HG03378 (cell line): Measurements from ENCODE around the gene TIMM10.
A peak's percentile ranks its signal among the peaks of the same experiment; 100 is the strongest.
"Not testable (repeated sequence)": the region's sequence is repeated elsewhere in the genome, so short reads cannot be mapped to it uniquely, and the experiment has no call there.

Experiments used
- ATAC-seq: cut with Tn5 transposase; IDR thresholded peaks from one replicate; pipeline ENCODE4 v1.9.1; 2021; ENCODE audit warnings: mild to moderate bottlenecking, moderate library complexity; ENCODE audit not compliant: unreplicated experiment

The TIMM10 gene

GRCh38 chr11:57543593-57543992 is 13.0 kb upstream of the TIMM10 start:
- no peak for ATAC-seq

- no peak for ATAC-seq
Observed at GRCh38 chr11:57542582-57542981, 12.0 kb upstream of the TIMM10 start.

GRCh38 chr11:57541169-57541568 is 10.6 kb upstream of the TIMM10 start:
- ATAC-seq: no peak

- ATAC-seq: no peak
Observed at GRCh38 chr11:57539342-57539741, 8.8 kb upstream of the TIMM10 start.

- no peak for ATAC-seq
Observed at GRCh38 chr11:57536947-57537619, 6.5 kb upstream of the TIMM10 start, which contains the start of gene SMTNL1. Gene SMTNL1 (plus strand): TSS chr11:57537595. CDS start chr11:57542643, 5,048 bp downstream.

- not testable (repeated sequence) for ATAC-seq
Observed at GRCh38 chr11:57534449-57534848, 3.9 kb upstream of the TIMM10 start.

GRCh38 chr11:57530215-57530595 is 349 bp downstream of the TIMM10 start:
- no peak for ATAC-seq

- no peak for ATAC-seq
Observed at GRCh38 chr11:57529012-57529411, 1.5 kb downstream of the TIMM10 start.

GRCh38 chr11:57527056-57527631 is 3.4 kb downstream of the TIMM10 start:
- ATAC-seq: no peak

GRCh38 chr11:57523419-57523818 is 7.1 kb downstream of the TIMM10 start:
- no peak for ATAC-seq

GRCh38 chr11:57521116-57521515 is 9.4 kb downstream of the TIMM10 start:
- ATAC-seq: no peak

GRCh38 chr11:57516061-57516443 is 14.5 kb downstream of the TIMM10 start:
- no peak for ATAC-seq

- ATAC-seq: peak; percentile 42
Observed at GRCh38 chr11:57515332-57516060, 15.1 kb downstream of the TIMM10 start, which contains the start of gene SLC43A1. Gene SLC43A1 (minus strand): TSS chr11:57515702. CDS start chr11:57514111, 1,591 bp downstream.

- ATAC-seq: peak; percentile 34
Observed at GRCh38 chr11:57514538-57515331, 15.8 kb downstream of the TIMM10 start.

GRCh38 chr11:57513911-57514537 is 16.5 kb downstream of the TIMM10 start:
- peak; percentile 45 for ATAC-seq

GRCh38 chr11:57513452-57513795 is 17.1 kb downstream of the TIMM10 start:
- ATAC-seq: no peak

GRCh38 chr11:57512646-57513451 is 17.7 kb downstream of the TIMM10 start:
- no peak for ATAC-seq

- no peak for ATAC-seq
Observed at GRCh38 chr11:57511741-57512430, 18.7 kb downstream of the TIMM10 start.
